Measurements from ENCODE around the gene FAM193B. TPM values are rescaled to one million over a fixed set of nuclear protein-coding genes. Genes with fewer than 3 reads are reported as not detected.

Gene FAM193B
- total RNA-seq, 1 experiment from 2014 or later, result 41.1 TPM

DNA sequence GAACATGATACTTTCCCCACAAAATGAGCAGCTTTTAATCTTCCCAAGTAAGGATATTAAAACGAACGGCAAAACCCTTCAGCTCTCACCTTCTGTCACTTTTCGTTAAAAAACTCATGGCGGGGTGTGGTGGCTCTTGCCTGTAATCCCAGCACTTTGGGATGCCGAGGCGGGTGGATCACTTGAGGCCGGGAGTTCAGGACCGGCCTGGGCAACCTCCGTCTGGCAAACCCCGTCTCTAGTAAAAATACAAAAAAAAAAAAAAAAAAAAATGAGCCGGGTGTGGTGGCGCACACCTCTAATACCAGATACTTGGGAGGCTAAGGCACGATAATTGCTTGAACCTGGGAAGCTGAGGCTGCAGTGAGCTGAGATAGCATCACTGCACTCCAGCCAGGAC, 38.5 kb upstream of the FAM193B start:
- Histone ChIP-seq H3K9ac (ENCODE audit: low read length) (peak overlapping the region; percentile 94), H3K4me2 (ENCODE audit: low read length) (peak overlapping the region; percentile 80), H3K79me2 (ENCODE audit: low read length) (peaks cover 21% of the 10 kb centered on the region), H3K4me3 (ENCODE audit: low read length) (peak overlapping the region; percentile 90), H3K27me3 (ENCODE audit: low read length) (peaks cover 4% of the 10 kb centered on the region; the same call in 1 of the 2 replicates), H2AFZ (ENCODE audit: low read length) (no peak overlapping the region), H3K9me3 (ENCODE audit: low read length) (no peaks in the 10 kb centered on the region), H4K20me1 (ENCODE audit: low read length) (0 out of 2 replicates have a peak, but pooled peaks cover 7% of the 10 kb centered on the region), H3F3A (ENCODE audit: low read length, unreplicated experiment) (no peaks in the 10 kb centered on the region), H3K9me2 (replicated peaks; ENCODE audit: low read length) (no peaks in the 10 kb centered on the region), H3K4me1 (ENCODE audit: insufficient read depth, low read length) (peaks cover 14% of the 10 kb centered on the region), H3K27ac (ENCODE audit: low read length) (no peak overlapping the region), H3K36me3 (ENCODE audit: low read depth, low read length) (peaks cover 36% of the 10 kb centered on the region)
- CTCF ChIA-PET, result no interaction called here
- DNase-seq, result no peak
- ATAC-seq, result no peak
- no peak for TF ChIP-seq EZH2phosphoT487 (IDR thresholded peaks at IDR 0.05; ENCODE audit: borderline replicate concordance, low read length)
- no peak for TF ChIP-seq EZH2 (IDR thresholded peaks at IDR 0.05; ENCODE audit: low read length, unreplicated experiment)
- BruUV-seq (replicated peaks), result no TSS peak
- POLR2A ChIA-PET (ENCODE audit: unreplicated experiment), result interaction anchor here (0.6 kb wide), 1 partner anchor 55 kb away, joined by 5 read pairs; no protein-coding TSS in a partner anchor
- intact Hi-C loops (cut with micrococcal nuclease), result loop anchor here (2.0 kb wide), 1 partner anchor 38 kb away; the partner anchor contains the start of gene FAM193B

DNA sequence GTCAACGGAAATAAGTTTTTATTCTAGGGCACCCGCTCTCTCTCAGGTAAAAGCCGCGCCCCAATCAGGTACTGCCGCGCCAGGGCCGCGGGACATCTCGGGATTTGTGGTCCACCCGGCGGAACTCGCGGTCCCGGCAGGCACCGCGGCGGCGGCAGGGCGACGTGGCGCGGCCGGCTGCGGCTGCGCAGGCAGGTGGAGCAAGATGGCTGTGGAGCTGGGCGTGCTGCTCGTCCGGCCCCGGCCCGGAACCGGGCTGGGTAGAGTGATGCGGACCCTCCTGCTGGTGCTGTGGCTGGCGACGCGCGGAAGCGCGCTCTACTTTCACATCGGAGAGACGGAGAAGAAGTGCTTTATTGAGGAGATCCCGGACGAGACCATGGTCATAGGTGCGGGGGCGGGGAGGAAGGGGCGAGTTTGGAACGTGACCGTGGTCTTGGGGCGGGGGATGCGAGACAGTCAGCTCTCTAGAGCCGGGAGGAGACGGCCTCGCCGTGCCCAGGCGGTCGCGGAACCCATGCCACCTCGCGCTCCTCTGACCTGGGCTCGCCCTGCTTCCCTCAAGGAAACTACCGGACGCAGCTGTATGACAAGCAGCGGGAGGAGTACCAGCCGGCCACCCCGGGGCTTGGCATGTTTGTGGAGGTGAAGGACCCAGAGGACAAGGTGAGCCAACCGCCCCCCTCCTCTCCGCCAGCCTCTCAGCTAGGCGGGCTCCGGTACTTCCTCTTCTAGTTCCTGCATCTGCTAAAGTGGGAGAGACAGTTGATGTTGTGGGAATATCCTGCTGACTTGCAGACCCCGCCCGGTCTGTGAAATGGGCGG, 37.9 kb upstream of the FAM193B start, which contains the start of gene TMED9:
TSS of gene TMED9 (plus strand) at position 194 of the 825 bp plus-strand sequence. CDS start at position 206, 12 bp downstream.
- Histone ChIP-seq H3K9me3 (ENCODE audit: low read length) (no peaks in the 10 kb centered on the region), H3K79me2 (ENCODE audit: low read length) (peaks cover 21% of the 10 kb centered on the region), H3K27me3 (ENCODE audit: low read length) (peaks cover 4% of the 10 kb centered on the region; the same call in 1 of the 2 replicates), H2AFZ (ENCODE audit: low read length) (peak within 1 kb of the TSS; percentile 96), H3K27ac (ENCODE audit: low read length) (peak within 1 kb of the TSS; percentile 33), H3F3A (ENCODE audit: low read length, unreplicated experiment) (no peaks in the 10 kb centered on the region), H3K36me3 (ENCODE audit: low read depth, low read length) (peaks cover 36% of the 10 kb centered on the region), H3K4me2 (ENCODE audit: low read length) (peak within 1 kb of the TSS; percentile 80), H3K4me1 (ENCODE audit: insufficient read depth, low read length) (peaks cover 14% of the 10 kb centered on the region), H3K9ac (ENCODE audit: low read length) (peak within 1 kb of the TSS; percentile 94), H4K20me1 (ENCODE audit: low read length) (0 out of 2 replicates have a peak, but pooled peaks cover 7% of the 10 kb centered on the region), H3K9me2 (replicated peaks; ENCODE audit: low read length) (no peaks in the 10 kb centered on the region), H3K4me3 (ENCODE audit: low read length) (peak within 1 kb of the TSS; percentile 90)
- intact Hi-C loops (cut with micrococcal nuclease), result loop anchor here (2.0 kb wide), 1 partner anchor 37 kb away; the partner anchor contains the start of gene FAM193B
- CTCF ChIA-PET, result no interaction called here
- DNase-seq (peak; percentile 91), ATAC-seq (peak; percentile 97)
- TSS peak; percentile 53 for BruUV-seq (replicated peaks)
- TF ChIP-seq EZH2phosphoT487 (IDR thresholded peaks at IDR 0.05; ENCODE audit: borderline replicate concordance, low read length) (no peak), EZH2 (IDR thresholded peaks at IDR 0.05; ENCODE audit: low read length, unreplicated experiment) (no peak)
- TF ChIP-seq, protein P1, sequence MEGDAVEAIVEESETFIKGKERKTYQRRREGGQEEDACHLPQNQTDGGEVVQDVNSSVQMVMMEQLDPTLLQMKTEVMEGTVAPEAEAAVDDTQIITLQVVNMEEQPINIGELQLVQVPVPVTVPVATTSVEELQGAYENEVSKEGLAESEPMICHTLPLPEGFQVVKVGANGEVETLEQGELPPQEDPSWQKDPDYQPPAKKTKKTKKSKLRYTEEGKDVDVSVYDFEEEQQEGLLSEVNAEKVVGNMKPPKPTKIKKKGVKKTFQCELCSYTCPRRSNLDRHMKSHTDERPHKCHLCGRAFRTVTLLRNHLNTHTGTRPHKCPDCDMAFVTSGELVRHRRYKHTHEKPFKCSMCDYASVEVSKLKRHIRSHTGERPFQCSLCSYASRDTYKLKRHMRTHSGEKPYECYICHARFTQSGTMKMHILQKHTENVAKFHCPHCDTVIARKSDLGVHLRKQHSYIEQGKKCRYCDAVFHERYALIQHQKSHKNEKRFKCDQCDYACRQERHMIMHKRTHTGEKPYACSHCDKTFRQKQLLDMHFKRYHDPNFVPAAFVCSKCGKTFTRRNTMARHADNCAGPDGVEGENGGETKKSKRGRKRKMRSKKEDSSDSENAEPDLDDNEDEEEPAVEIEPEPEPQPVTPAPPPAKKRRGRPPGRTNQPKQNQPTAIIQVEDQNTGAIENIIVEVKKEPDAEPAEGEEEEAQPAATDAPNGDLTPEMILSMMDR (conservative IDR thresholded peaks at IDR 0.05; ENCODE audit: low read depth, low read length), result no peak
- POLR2A ChIA-PET (ENCODE audit: unreplicated experiment), result interaction anchor here (0.6 to 1.0 kb wide), 2 partner anchors 46 to 54 kb away, joined by 3 to 5 read pairs; no protein-coding TSS in a partner anchor

DNA sequence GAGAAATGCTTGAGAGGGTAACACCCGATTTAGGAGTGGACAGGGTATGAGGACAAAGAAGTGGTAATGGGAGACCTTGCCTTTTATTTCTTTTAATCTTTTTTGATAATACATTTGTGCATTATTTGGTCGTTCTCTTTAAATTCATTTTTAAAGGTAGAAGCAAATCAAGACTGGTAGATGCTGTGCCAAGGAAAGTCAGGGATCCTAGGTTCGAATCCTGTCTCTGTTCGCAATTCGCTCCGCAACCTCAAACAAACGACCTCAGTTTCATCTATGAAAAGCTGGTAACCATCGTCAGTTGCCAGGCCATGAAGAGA, 37.3 kb upstream of the FAM193B start:
- H3K36me3 ChIP-seq (ENCODE audit: low read depth, low read length), result peaks cover 34% of the 10 kb centered on the region
- no peak for TF ChIP-seq EZH2phosphoT487 (IDR thresholded peaks at IDR 0.05; ENCODE audit: borderline replicate concordance, low read length)
- TF ChIP-seq, protein P1 (conservative IDR thresholded peaks at IDR 0.05; ENCODE audit: low read depth, low read length), result no peak
- no peak for TF ChIP-seq EZH2 (IDR thresholded peaks at IDR 0.05; ENCODE audit: low read length, unreplicated experiment)
- H3K27ac ChIP-seq (ENCODE audit: low read length), result no peak overlapping the region
- peaks cover 14% of the 10 kb centered on the region for H3K4me1 ChIP-seq (ENCODE audit: insufficient read depth, low read length)
- ATAC-seq (no peak), DNase-seq (no peak)
- H3F3A ChIP-seq (ENCODE audit: low read length, unreplicated experiment), result no peaks in the 10 kb centered on the region
- H3K9me2 ChIP-seq (replicated peaks; ENCODE audit: low read length), result no peaks in the 10 kb centered on the region
- H3K9ac ChIP-seq (ENCODE audit: low read length), result peak overlapping the region; percentile 94
- peak overlapping the region; percentile 80 for H3K4me2 ChIP-seq (ENCODE audit: low read length)
- peaks cover 21% of the 10 kb centered on the region for H3K79me2 ChIP-seq (ENCODE audit: low read length)
- intact Hi-C loops (cut with micrococcal nuclease), result loop anchor here (2.0 kb wide), 1 partner anchor 37 kb away; the partner anchor contains the start of gene FAM193B
- peak overlapping the region; percentile 96 for H2AFZ ChIP-seq (ENCODE audit: low read length)
- H4K20me1 ChIP-seq (ENCODE audit: low read length), result 0 out of 2 replicates have a peak, but pooled peaks cover 7% of the 10 kb centered on the region
- TSS peak; percentile 88 for BruUV-seq (replicated peaks)
- no peaks in the 10 kb centered on the region for H3K9me3 ChIP-seq (ENCODE audit: low read length)
- ChIA-PET CTCF (no interaction called here), POLR2A (ENCODE audit: unreplicated experiment) (interaction anchor here (1.0 kb wide), 1 partner anchor 45 kb away, joined by 3 read pairs; no protein-coding TSS in a partner anchor)
- peaks cover 5% of the 10 kb centered on the region; the same call in 1 of the 2 replicates for H3K27me3 ChIP-seq (ENCODE audit: low read length)
- peak overlapping the region; percentile 90 for H3K4me3 ChIP-seq (ENCODE audit: low read length)

Measured in PC-3 (cell line).